ENCODE measurements around the gene PLPP1.

Gene PLPP1

DNA sequence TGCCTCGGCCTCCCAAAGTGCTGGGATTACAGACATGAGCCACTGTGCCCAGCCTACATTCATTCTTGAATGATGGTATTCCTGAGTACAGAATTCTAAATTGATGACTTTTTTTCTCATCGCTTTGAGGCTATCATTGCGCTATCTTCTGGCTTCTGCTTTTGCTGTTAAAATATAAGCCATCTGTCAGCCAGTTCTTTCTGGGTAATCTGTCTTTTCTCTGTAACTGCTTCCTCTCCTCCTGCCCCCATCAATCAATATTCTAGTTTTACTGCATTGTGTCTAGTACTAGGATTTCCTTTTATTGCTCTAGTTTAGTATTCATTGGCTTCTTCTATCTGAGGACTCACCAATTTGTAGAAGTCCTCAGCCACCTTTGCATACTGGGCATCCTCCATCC lies 89.0 kb downstream of the PLPP1 start:
- TF ChIP-seq, protein P1, sequence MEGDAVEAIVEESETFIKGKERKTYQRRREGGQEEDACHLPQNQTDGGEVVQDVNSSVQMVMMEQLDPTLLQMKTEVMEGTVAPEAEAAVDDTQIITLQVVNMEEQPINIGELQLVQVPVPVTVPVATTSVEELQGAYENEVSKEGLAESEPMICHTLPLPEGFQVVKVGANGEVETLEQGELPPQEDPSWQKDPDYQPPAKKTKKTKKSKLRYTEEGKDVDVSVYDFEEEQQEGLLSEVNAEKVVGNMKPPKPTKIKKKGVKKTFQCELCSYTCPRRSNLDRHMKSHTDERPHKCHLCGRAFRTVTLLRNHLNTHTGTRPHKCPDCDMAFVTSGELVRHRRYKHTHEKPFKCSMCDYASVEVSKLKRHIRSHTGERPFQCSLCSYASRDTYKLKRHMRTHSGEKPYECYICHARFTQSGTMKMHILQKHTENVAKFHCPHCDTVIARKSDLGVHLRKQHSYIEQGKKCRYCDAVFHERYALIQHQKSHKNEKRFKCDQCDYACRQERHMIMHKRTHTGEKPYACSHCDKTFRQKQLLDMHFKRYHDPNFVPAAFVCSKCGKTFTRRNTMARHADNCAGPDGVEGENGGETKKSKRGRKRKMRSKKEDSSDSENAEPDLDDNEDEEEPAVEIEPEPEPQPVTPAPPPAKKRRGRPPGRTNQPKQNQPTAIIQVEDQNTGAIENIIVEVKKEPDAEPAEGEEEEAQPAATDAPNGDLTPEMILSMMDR (IDR thresholded peaks at IDR 0.05; ENCODE audit: low read depth, low read length, missing control alignments): no peak
- H3K4me3 ChIP-seq (ENCODE audit: low read depth, low read length): no peak overlapping the region
- DNase-seq (ENCODE audit: low read depth): no peak

DNA sequence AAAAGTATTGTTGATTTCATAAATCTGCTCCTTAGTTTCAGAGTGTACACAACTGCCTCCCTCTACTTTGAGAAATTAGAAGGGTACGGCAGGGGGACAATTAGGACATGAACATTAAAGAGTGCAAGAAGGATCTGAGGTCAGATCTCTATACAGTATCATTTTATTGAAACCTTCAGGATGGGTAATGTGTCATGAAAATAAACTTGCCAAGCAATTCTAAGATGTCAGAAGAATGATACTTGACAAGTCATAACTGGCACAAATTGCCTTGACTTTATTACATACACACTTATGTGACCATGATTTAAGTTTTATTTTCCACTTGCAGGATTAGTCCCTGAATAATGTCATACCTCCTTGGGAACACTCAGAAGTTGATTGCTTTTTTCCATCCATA lies 92.8 kb downstream of the PLPP1 start:
- DNase-seq (ENCODE audit: low read depth): no peak
- H3K4me3 ChIP-seq (ENCODE audit: low read depth, low read length): no peak overlapping the region
- TF ChIP-seq, protein P1 (IDR thresholded peaks at IDR 0.05; ENCODE audit: low read depth, low read length, missing control alignments): no peak

DNA sequence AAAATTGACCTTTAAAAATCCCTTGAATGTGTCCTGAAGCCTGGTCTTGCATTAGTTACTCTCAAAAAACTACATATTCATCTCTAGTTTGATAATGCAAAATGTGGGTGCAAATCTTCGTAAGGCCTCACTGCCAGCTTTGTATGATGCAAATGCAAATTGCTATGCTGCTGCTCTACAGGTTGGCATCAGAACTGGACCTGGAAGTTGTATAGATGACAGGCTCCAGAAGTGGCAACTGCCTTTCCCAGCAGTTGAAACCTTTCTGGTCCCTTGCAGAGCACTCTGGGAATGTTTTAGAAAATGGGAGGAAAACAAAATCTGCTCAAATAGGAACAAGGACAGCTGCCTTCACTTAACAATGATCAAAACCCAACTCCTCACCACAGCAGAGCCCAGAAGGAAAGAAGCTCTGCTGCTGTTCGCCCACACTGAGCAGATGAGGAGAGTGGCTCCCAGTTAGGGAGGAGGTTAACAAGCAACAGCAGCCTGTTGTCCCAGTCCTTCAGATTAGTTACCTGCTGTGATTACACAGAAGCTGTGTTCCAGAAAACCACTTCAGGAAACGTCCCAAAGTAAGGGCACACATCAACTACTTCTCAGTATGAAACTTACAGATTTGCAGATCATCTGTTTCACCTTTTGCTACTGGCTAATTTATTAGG lies 93.5 kb downstream of the PLPP1 start:
- TF ChIP-seq, protein P1 (IDR thresholded peaks at IDR 0.05; ENCODE audit: low read depth, low read length, missing control alignments): no peak
- DNase-seq (ENCODE audit: low read depth): no peak

DNA sequence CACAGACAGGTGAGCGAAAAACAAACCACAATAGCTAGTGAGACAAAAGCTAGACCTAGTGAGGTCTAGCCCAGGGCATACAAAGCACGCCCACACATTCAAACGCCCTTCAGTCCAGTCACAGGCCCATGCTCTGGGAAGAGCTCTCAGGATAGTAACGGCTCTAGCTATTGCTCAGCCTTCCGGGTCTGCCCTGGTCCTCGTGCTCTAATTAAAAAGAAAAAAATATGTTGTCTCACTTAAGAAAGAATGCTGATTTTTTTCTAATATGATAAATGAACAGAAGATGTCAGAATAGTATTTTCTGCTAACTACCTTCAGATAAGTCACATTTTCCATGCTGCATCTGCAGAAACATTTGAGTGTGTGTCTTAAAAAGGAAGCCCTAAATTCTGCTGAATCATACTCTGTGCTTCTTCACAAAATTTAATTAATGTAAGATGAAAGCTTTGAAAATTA lies 94.5 kb downstream of the PLPP1 start:
- TF ChIP-seq, protein P1 (IDR thresholded peaks at IDR 0.05; ENCODE audit: low read depth, low read length, missing control alignments): no peak
- H3K4me3 ChIP-seq (ENCODE audit: low read depth, low read length): no peak overlapping the region
- DNase-seq (ENCODE audit: low read depth): no peak

More for the DNA sequence above, 93.5 kb downstream of the PLPP1 start:
- no peak overlapping the region for H3K4me3 ChIP-seq (ENCODE audit: low read depth, low read length)

DNA sequence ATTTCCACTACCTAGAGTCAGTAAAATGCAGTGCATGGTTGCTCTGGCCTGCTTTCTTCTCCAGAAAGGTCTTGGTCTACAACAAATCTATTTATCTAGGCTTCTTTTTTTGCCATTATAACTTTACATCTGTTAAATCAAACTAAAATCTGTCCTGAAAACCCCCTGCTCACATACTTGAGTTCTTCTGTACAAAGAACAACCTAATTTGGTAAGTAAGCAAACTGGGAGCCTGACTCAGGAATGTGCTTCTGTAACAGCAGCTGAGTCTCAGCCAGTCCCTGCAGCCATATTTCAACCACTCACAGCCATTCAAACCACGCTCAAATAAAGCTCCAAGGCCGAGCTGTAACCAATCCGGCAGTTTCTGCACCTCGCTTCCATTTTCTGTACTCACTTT lies 95.8 kb downstream of the PLPP1 start:
- TF ChIP-seq, protein P1 (IDR thresholded peaks at IDR 0.05; ENCODE audit: low read depth, low read length, missing control alignments): no peak
- no peak overlapping the region for H3K4me3 ChIP-seq (ENCODE audit: low read depth, low read length)
- DNase-seq (ENCODE audit: low read depth): no peak

DNA sequence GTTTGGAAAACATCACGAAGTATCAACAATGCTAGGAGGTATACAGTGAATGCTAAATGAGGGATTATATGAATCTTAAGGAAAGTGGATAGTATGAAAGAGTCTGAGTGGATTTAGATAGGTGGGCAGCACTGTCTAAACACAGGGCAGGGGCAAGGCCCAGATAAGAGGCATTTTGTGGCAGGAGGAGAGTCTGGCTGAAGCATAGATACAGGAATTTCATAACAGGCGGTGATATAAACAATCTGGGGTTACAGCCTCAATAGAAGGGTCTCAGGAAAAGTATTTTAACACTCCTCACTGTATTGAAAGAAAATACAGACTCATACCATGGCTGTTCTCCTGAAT lies 96.9 kb downstream of the PLPP1 start:
- H3K4me3 ChIP-seq (ENCODE audit: low read depth, low read length): no peak overlapping the region
- no peak for DNase-seq (ENCODE audit: low read depth)
- TF ChIP-seq, protein P1 (IDR thresholded peaks at IDR 0.05; ENCODE audit: low read depth, low read length, missing control alignments): no peak

DNA sequence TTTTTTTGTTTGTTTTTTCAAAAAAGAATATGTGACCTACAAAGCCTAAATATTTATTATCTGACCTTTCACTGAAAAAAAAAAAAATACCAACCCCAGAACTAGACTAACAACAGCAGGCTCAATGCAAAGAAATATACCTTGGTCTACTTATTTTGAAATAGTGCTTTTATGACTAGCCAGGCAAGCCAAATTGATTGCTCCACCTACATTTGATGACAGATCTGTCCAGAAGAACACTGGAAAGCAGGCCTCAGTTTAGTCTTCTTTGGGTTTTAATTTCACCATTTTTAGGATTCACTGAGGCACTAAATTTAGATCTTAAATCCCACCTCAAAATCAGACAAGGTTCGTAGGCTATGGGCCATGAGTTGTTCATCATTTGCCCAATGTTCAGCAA lies 97.3 kb downstream of the PLPP1 start:
- no peak for DNase-seq (ENCODE audit: low read depth)
- H3K4me3 ChIP-seq (ENCODE audit: low read depth, low read length): no peak overlapping the region
- TF ChIP-seq, protein P1 (IDR thresholded peaks at IDR 0.05; ENCODE audit: low read depth, low read length, missing control alignments): no peak
